NCI-H2196 (cell line): ENCODE results near the gene ATP13A3.

Source experiments
- DNase-seq: peaks from one replicate; lab custom pipeline; 2025; ENCODE audit not compliant: unreplicated experiment; lab: John Stamatoyannopoulos, UW

Gene ATP13A3

GRCh38 chr3:194396539-194396858, 90.3 kb downstream of the ATP13A3 start:
- DNase-seq = no peak

GRCh38 chr3:194395778-194396538, 90.8 kb downstream of the ATP13A3 start:
- DNase-seq = no peak

- DNase-seq = peak; percentile 41
Measured at GRCh38 chr3:194395212-194395611, 91.6 kb downstream of the ATP13A3 start.

- DNase-seq = no peak
Measured at GRCh38 chr3:194392576-194392975, 94.2 kb downstream of the ATP13A3 start.

- no peak for DNase-seq
Measured at GRCh38 chr3:194390835-194391234, 96.0 kb downstream of the ATP13A3 start.

- no peak for DNase-seq
Measured at GRCh38 chr3:194389269-194389668, 97.5 kb downstream of the ATP13A3 start.

- DNase-seq = no peak
Measured at GRCh38 chr3:194387926-194388418, 98.8 kb downstream of the ATP13A3 start.

GRCh38 chr3:194387276-194387675, 99.5 kb downstream of the ATP13A3 start:
- no peak for DNase-seq

GRCh38 chr3:194386648-194387047, 100.2 kb downstream of the ATP13A3 start:
- DNase-seq = peak; percentile 48

GRCh38 chr3:194386066-194386465, 100.7 kb downstream of the ATP13A3 start:
- no peak for DNase-seq

GRCh38 chr3:194384569-194385001, 102.2 kb downstream of the ATP13A3 start:
- no peak for DNase-seq

- no peak for DNase-seq
Measured at GRCh38 chr3:194384156-194384555, 102.6 kb downstream of the ATP13A3 start.

GRCh38 chr3:194383276-194383940, 103.4 kb downstream of the ATP13A3 start:
- no peak for DNase-seq

- no peak for DNase-seq
Measured at GRCh38 chr3:194382892-194383223, 103.9 kb downstream of the ATP13A3 start.

- no peak for DNase-seq
Measured at GRCh38 chr3:194382196-194382891, 104.5 kb downstream of the ATP13A3 start.

GRCh38 chr3:194381460-194381875, 105.3 kb downstream of the ATP13A3 start:
- no peak for DNase-seq

- DNase-seq = no peak
Measured at GRCh38 chr3:194380326-194380725, 106.5 kb downstream of the ATP13A3 start.

- DNase-seq = no peak
Measured at GRCh38 chr3:194379651-194380050, 107.2 kb downstream of the ATP13A3 start.

- DNase-seq = no peak
Measured at GRCh38 chr3:194379231-194379630, 107.6 kb downstream of the ATP13A3 start.

- DNase-seq = no peak
Measured at GRCh38 chr3:194377708-194378107, 109.1 kb downstream of the ATP13A3 start.

- no peak for DNase-seq
Measured at GRCh38 chr3:194376241-194376560, 110.6 kb downstream of the ATP13A3 start.
